ENCODE results near the gene MAP6D1.

Gene MAP6D1

DNA sequence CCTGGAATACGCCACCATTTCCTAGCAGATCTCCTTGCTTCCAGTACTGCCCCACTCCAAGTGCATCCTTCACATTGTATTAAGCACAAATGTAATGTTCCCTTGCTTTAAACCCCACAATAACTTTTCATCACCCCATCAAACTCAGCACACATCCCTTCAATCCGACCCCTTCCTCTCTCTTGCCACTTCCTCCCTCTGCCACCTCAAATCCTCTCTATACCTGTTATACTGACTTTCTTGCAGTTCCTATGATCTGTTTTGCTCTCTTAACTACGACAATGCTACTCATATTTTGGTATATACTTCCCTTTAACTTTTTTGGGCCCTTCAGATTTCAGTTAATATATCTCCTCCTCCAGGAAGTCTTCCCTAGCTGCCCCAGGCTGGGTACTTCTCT lies 45.2 kb upstream of the MAP6D1 start:
- TF ChIP-seq, protein P1, sequence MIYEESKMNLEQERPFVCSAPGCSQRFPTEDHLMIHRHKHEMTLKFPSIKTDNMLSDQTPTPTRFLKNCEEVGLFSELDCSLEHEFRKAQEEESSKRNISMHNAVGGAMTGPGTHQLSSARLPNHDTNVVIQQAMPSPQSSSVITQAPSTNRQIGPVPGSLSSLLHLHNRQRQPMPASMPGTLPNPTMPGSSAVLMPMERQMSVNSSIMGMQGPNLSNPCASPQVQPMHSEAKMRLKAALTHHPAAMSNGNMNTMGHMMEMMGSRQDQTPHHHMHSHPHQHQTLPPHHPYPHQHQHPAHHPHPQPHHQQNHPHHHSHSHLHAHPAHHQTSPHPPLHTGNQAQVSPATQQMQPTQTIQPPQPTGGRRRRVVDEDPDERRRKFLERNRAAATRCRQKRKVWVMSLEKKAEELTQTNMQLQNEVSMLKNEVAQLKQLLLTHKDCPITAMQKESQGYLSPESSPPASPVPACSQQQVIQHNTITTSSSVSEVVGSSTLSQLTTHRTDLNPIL (CRISPR knock-in tag; IDR thresholded peaks at IDR 0.05; ENCODE audit: low read depth): no peak
- TF ChIP-seq, protein P2, sequence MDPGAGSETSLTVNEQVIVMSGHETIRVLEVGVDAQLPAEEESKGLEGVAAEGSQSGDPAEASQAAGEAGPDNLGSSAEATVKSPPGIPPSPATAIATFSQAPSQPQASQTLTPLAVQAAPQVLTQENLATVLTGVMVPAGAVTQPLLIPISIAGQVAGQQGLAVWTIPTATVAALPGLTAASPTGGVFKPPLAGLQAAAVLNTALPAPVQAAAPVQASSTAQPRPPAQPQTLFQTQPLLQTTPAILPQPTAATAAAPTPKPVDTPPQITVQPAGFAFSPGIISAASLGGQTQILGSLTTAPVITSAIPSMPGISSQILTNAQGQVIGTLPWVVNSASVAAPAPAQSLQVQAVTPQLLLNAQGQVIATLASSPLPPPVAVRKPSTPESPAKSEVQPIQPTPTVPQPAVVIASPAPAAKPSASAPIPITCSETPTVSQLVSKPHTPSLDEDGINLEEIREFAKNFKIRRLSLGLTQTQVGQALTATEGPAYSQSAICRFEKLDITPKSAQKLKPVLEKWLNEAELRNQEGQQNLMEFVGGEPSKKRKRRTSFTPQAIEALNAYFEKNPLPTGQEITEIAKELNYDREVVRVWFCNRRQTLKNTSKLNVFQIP (CRISPR knock-in tag; IDR thresholded peaks at IDR 0.05; ENCODE audit: borderline replicate concordance, low read depth): no peak
- TF ChIP-seq SNAI2 (CRISPR knock-in tag; IDR thresholded peaks at IDR 0.05) (no peak), PPARA (CRISPR knock-in tag; IDR thresholded peaks at IDR 0.05; ENCODE audit: borderline replicate concordance) (no peak)
- ATAC-seq: no peak

DNA sequence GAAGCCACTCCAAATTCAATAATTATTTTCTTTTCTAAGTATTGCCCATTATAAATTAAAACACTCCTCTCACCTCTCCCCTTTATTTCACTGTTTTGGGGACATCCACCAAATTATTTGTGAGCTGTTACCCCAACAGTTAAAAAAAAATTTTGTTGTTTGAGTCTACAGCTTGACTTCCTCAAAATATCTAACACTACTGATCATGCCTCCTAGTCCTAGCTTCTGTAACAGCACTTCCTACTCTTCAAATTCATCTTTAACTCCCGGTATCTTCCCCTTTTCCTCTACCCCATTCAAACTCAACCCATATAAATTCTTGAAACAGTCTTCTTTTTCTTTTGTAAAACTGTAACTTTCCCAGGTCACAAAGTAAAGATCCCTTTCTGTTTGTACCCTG lies 43.4 kb upstream of the MAP6D1 start:
- TF ChIP-seq, protein P1 (CRISPR knock-in tag; IDR thresholded peaks at IDR 0.05; ENCODE audit: low read depth): no peak
- TF ChIP-seq, protein P3, sequence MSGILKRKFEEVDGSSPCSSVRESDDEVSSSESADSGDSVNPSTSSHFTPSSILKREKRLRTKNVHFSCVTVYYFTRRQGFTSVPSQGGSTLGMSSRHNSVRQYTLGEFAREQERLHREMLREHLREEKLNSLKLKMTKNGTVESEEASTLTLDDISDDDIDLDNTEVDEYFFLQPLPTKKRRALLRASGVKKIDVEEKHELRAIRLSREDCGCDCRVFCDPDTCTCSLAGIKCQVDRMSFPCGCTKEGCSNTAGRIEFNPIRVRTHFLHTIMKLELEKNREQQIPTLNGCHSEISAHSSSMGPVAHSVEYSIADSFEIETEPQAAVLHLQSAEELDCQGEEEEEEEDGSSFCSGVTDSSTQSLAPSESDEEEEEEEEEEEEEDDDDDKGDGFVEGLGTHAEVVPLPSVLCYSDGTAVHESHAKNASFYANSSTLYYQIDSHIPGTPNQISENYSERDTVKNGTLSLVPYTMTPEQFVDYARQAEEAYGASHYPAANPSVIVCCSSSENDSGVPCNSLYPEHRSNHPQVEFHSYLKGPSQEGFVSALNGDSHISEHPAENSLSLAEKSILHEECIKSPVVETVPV (CRISPR knock-in tag; IDR thresholded peaks at IDR 0.05): no peak
- TF ChIP-seq PPARA (CRISPR knock-in tag; IDR thresholded peaks at IDR 0.05; ENCODE audit: borderline replicate concordance) (no peak), ZC3H10 (CRISPR knock-in tag; IDR thresholded peaks at IDR 0.05) (no peak), ARNTL (CRISPR knock-in tag; IDR thresholded peaks at IDR 0.05; ENCODE audit: borderline replicate concordance, low read depth) (no peak), TCF4 (CRISPR knock-in tag; IDR thresholded peaks at IDR 0.05; ENCODE audit: borderline replicate concordance) (no peak), SNAI2 (CRISPR knock-in tag; IDR thresholded peaks at IDR 0.05) (no peak)
- TF ChIP-seq, protein P4, sequence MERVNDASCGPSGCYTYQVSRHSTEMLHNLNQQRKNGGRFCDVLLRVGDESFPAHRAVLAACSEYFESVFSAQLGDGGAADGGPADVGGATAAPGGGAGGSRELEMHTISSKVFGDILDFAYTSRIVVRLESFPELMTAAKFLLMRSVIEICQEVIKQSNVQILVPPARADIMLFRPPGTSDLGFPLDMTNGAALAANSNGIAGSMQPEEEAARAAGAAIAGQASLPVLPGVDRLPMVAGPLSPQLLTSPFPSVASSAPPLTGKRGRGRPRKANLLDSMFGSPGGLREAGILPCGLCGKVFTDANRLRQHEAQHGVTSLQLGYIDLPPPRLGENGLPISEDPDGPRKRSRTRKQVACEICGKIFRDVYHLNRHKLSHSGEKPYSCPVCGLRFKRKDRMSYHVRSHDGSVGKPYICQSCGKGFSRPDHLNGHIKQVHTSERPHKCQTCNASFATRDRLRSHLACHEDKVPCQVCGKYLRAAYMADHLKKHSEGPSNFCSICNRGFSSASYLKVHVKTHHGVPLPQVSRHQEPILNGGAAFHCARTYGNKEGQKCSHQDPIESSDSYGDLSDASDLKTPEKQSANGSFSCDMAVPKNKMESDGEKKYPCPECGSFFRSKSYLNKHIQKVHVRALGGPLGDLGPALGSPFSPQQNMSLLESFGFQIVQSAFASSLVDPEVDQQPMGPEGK (CRISPR knock-in tag; IDR thresholded peaks at IDR 0.05; ENCODE audit: borderline replicate concordance): no peak
- no peak for ATAC-seq

DNA sequence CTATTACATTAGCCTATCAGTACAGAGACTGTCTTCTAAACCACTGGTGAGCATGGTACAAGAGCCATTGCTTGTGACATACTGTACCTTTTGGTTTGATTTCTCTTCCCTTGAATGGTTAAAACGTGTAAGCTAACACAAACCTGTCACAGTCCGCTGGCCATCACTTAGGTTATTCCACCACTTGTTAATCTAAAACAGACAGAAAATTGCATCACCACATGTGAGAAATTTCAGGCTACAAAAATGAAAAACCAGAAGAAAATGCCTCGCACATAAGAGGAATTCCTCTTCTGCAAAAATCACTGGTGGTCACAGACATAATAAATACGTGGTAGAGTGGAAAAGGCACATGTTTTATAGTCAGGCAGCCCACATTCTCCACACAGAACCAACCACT lies 37.2 kb upstream of the MAP6D1 start:
- ATAC-seq: no peak

DNA sequence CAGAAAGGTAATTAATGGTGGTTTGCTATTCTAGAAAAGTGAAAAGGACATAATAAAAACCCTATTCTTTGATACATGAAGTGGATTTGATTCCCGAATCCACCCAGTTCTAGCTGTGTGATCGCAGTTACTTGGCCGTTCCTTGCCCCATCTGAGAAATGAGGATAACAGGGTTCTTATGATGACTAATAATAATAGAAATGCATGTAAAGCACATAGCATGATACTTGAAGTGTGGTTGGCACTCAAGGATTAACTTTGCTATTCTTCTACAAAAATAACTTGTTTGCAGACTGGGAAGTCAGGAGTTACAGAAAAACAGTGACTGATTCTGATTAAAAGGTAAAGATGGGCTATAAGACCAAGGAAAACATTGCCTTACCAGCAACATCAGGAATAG lies 32.5 kb upstream of the MAP6D1 start:
- TF ChIP-seq ZNF70 (CRISPR knock-in tag; IDR thresholded peaks at IDR 0.05): no peak
- no peak for TF ChIP-seq SNAI2 (CRISPR knock-in tag; IDR thresholded peaks at IDR 0.05)
- TF ChIP-seq PPARA (CRISPR knock-in tag; IDR thresholded peaks at IDR 0.05; ENCODE audit: borderline replicate concordance): no peak
- no peak for ATAC-seq

More for the DNA sequence above, 37.2 kb upstream of the MAP6D1 start:
- TF ChIP-seq ZNF70 (CRISPR knock-in tag; IDR thresholded peaks at IDR 0.05): no peak

DNA sequence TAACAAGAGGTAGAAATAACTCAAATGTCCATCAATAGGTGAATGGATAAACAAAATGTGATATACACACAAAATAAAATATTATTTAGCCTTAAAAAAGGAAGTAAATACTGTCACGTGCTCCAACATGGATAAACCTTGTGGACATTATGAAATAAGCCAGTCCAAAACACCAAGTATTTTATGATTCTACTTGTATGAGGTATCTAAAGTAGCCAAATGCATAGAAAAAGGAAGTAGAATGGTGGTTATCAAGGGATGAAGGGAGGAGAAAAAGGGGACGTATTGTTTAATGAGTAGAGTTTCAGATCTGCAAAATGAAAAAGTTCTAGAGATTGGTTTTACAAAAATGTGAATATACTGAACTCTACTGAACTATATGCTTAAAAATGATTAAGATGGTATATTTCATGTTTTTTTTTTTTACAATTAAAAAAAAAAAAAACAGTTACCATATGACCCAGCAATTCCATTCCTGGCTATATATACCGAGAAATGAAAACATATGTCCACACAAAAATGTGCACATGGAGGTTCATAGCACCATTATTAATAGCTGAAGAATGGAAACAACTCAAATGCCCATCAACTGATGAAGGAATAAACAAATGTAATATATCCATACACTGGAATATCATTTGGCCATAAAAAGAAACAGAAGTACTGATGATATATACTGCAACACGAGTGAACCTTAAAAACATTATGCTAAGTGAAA lies 29.1 kb upstream of the MAP6D1 start:
- no peak for ATAC-seq
- TF ChIP-seq ZC3H10 (CRISPR knock-in tag; IDR thresholded peaks at IDR 0.05) (no peak), CSDC2 (CRISPR knock-in tag; IDR thresholded peaks at IDR 0.05) (no peak)
- TF ChIP-seq, protein P4 (CRISPR knock-in tag; IDR thresholded peaks at IDR 0.05; ENCODE audit: borderline replicate concordance): no peak
